Thymus (tissue), 11 donors: ENCODE data around the gene CTDP1. TPM values are rescaled to one million over a fixed set of nuclear protein-coding genes. Genes with fewer than 3 reads are reported as not detected.

Source experiments
- DNase-seq, 9 donors: peaks; one replicate each; pipeline ENCODE4 v3.0.0-alpha.2; 2013; ENCODE audit warnings: low spot score in 9 of 9, low read depth in 6 of 9, missing footprints in 1 of 9
- H3K27ac ChIP-seq, 2 donors: one replicate each; pipeline ENCODE4 v1.5.1; 2013; ENCODE audit warnings: control low read depth in 1 of 2, low read depth in 1 of 2, low read length in 1 of 2, mild to moderate bottlenecking in 1 of 2, moderate library complexity in 1 of 2
- H3K27me3 ChIP-seq, 2 donors: one replicate each; pipeline ENCODE4 v1.5.1; 2013; ENCODE audit warnings: low read length in 1 of 2; ENCODE audit not compliant: control insufficient read depth in 2 of 2, insufficient read depth in 1 of 2
- H3K36me3 ChIP-seq, 2 donors: one replicate each; pipeline ENCODE4 v1.5.1; 2013; ENCODE audit warnings: low read length in 1 of 2, mild to moderate bottlenecking in 1 of 2, moderate library complexity in 1 of 2; ENCODE audit not compliant: control insufficient read depth in 2 of 2, insufficient read depth in 2 of 2
- H3K4me1 ChIP-seq, 2 donors: one replicate each; pipeline ENCODE4 v1.5.1; 2013; ENCODE audit warnings: low read length in 2 of 2; ENCODE audit not compliant: control insufficient read depth in 2 of 2, insufficient read depth in 2 of 2
- H3K4me3 ChIP-seq, 2 donors: one replicate each; pipeline ENCODE4 v1.5.1; 2013; ENCODE audit warnings: low read length in 2 of 2, control low read depth in 1 of 2, mild to moderate bottlenecking in 1 of 2
- H3K9me3 ChIP-seq, 2 donors: one replicate each; pipeline ENCODE4 v1.5.1; 2013; ENCODE audit warnings: low read length in 1 of 2, mild to moderate bottlenecking in 1 of 2; ENCODE audit not compliant: control insufficient read depth in 2 of 2, insufficient read depth in 1 of 2
- WGBS: extraction: QIAGEN DNeasy Blood & Tissue Kit; methylation state at CpG from one replicate; pipeline ENCODE4 v1.1.7; 2013; 5-methylcytosine and 5-hydroxymethylcytosine counted together
- polyA plus RNA-seq: library from polyadenylated mRNA; stranded (reverse); fragments of 200-250 nt; gene quantifications from one replicate; pipeline ENCODE4 v1.2.3, GENCODE V29; 2013
- total RNA-seq: library from RNA; stranded (reverse); fragments of 120-200 nt; gene quantifications from one replicate; pipeline ENCODE4 v1.2.4, GENCODE V29; 2013
- donor health status: healthy.

The CTDP1 gene
- total and polyA plus RNA-seq, 2 donors, result 15.4 to 26.4 TPM

GRCh38 chr18:79787865-79788733 is 108.5 kb downstream of the CTDP1 start:
- peaks cover 0 to 8% of the 10 kb centered on the region in 2 donors for H3K4me1 ChIP-seq
- H3K27ac ChIP-seq, result no peak overlapping the region
- H3K36me3 ChIP-seq, result no peaks in the 10 kb centered on the region
- no peak overlapping the region for H3K4me3 ChIP-seq
- H3K9me3 ChIP-seq, result no peaks in the 10 kb centered on the region
- 9% methylated on average over 106 of the region's 106 CpGs for WGBS
- DNase-seq, result no peak
- H3K27me3 ChIP-seq, result peaks cover 27 to 87% of the 10 kb centered on the region in 2 donors

GRCh38 chr18:79788734-79789085 is 109.1 kb downstream of the CTDP1 start:
- no peaks in the 10 kb centered on the region for H3K36me3 ChIP-seq
- no peak overlapping the region for H3K4me3 ChIP-seq
- 76% methylated on average over 27 of the region's 27 CpGs for WGBS
- H3K27ac ChIP-seq, result no peak overlapping the region
- no peak for DNase-seq
- peaks cover 0 to 8% of the 10 kb centered on the region in 2 donors for H3K4me1 ChIP-seq
- H3K27me3 ChIP-seq, result peaks cover 27 to 87% of the 10 kb centered on the region in 2 donors
- H3K9me3 ChIP-seq, result no peaks in the 10 kb centered on the region

GRCh38 chr18:79789091-79789891 is 109.7 kb downstream of the CTDP1 start:
- 96% methylated on average over 54 of the region's 54 CpGs for WGBS

GRCh38 chr18:79789901-79790890 is 110.6 kb downstream of the CTDP1 start:
- peak in 1 of 9 donors; percentile 12 for DNase-seq
- no peak overlapping the region for H3K4me3 ChIP-seq
- 73% methylated on average over 46 of the region's 46 CpGs for WGBS

More at GRCh38 chr18:79789091-79789891, 109.7 kb downstream of the CTDP1 start:
- peaks cover 27 to 82% of the 10 kb centered on the region in 2 donors for H3K27me3 ChIP-seq
- no peak for DNase-seq
- H3K4me3 ChIP-seq, result no peak overlapping the region
- peaks cover 0 to 8% of the 10 kb centered on the region in 2 donors for H3K4me1 ChIP-seq
- H3K27ac ChIP-seq, result no peak overlapping the region
- H3K36me3 ChIP-seq, result no peaks in the 10 kb centered on the region
- H3K9me3 ChIP-seq, result no peaks in the 10 kb centered on the region

GRCh38 chr18:79790996-79791972 is 111.7 kb downstream of the CTDP1 start:
- Histone ChIP-seq H3K4me3 (no peak overlapping the region), H3K27me3 (peaks cover 26 to 80% of the 10 kb centered on the region in 2 donors), H3K27ac (peak overlapping the region in 1 of 2 donors; percentile 11), H3K4me1 (peaks cover 0 to 8% of the 10 kb centered on the region in 2 donors), H3K9me3 (no peaks in the 10 kb centered on the region), H3K36me3 (no peaks in the 10 kb centered on the region)
- peak in 1 of 9 donors; percentile 21 for DNase-seq
- WGBS, result 20% methylated on average over 21 of the region's 21 CpGs

More at GRCh38 chr18:79789901-79790890, 110.6 kb downstream of the CTDP1 start:
- H3K36me3 ChIP-seq, result no peaks in the 10 kb centered on the region
- no peaks in the 10 kb centered on the region for H3K9me3 ChIP-seq
- H3K27ac ChIP-seq, result no peak overlapping the region
- H3K4me1 ChIP-seq, result peaks cover 0 to 8% of the 10 kb centered on the region in 2 donors
- peaks cover 27 to 81% of the 10 kb centered on the region in 2 donors for H3K27me3 ChIP-seq

GRCh38 chr18:79792096-79792987 is 112.7 kb downstream of the CTDP1 start:
- Histone ChIP-seq H3K9me3 (no peaks in the 10 kb centered on the region), H3K4me3 (no peak overlapping the region), H3K27ac (no peak overlapping the region), H3K4me1 (peaks cover 0 to 8% of the 10 kb centered on the region in 2 donors), H3K36me3 (no peaks in the 10 kb centered on the region), H3K27me3 (peaks cover 32 to 81% of the 10 kb centered on the region in 2 donors)
- DNase-seq, result no peak
- 66% methylated on average over 46 of the region's 46 CpGs for WGBS

GRCh38 chr18:79792988-79793355 is 113.4 kb downstream of the CTDP1 start:
- no peak overlapping the region for H3K4me3 ChIP-seq
- no peaks in the 10 kb centered on the region for H3K36me3 ChIP-seq
- no peaks in the 10 kb centered on the region for H3K9me3 ChIP-seq
- H3K27ac ChIP-seq, result no peak overlapping the region
- H3K27me3 ChIP-seq, result peaks cover 38 to 82% of the 10 kb centered on the region in 2 donors
- 53% methylated on average over 4 of the region's 4 CpGs for WGBS
- peaks cover 0 to 10% of the 10 kb centered on the region in 2 donors for H3K4me1 ChIP-seq
- no peak for DNase-seq
